Amygdala (tissue), 56 donors: ENCODE results near the gene KRT71.
A peak's percentile ranks its signal among the peaks of the same experiment; 100 is the strongest.
"Not testable (repeated sequence)": the region's sequence is repeated elsewhere in the genome, so short reads cannot be mapped to it uniquely, and the experiment has no call there.

Experiments
- DNase-seq, 56 donors: peaks; one replicate each; lab custom pipeline; 2025; lab: John Stamatoyannopoulos, UW

Gene KRT71

DNA sequence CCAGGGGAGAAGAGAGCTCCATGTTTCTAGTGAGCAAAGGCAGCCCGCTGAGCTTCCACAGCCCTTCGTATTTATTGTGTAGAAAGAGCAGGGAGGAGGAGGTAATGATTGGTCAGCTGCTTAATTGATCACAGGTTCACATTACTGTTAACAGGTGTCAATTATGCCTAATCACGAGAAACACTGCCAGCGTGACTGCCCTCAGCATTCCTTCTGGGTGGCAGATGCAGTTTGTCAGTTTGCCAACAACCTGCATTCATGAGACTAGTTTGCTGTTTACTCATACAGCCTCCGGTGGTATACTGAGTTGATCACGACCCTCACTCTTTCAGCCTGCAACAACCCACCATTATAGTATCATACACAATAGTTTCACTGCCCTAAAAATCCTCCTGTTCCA lies 52.4 kb downstream of the KRT71 start:
- not testable (repeated sequence) for DNase-seq

DNA sequence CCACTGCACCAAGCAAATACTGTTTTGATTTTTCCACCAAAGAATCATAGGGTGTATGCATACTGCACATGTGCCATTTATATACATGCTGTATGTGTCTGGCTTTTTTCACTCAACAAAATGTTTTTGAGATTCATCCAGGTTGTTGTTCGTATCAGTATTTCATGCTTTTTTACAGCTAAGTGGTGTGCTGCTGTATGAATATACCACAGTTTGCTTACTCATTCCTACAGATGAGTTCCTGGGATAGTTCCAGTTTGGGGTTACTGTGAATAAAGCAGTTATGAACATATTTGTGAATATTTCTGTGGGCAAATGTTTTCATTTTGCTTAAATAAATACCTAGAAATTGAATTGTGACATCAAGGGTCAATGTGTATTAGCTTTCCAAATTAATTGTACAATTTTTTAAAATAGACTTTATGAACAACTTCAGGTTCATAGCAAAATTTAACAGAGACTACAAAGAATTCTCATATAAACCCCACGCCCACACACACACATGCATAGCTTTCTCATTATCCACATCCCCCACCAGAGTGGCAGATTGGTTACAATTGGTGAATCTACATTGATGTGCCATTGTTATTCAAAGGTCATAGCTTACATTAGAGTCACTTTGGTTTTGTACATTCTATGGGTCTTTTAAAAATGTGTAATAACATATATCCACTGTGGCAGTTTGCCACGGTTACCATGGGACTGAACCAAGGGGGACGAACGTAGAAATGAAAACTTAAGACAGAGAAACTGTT lies 53.0 kb downstream of the KRT71 start:
- DNase-seq = no peak

DNA sequence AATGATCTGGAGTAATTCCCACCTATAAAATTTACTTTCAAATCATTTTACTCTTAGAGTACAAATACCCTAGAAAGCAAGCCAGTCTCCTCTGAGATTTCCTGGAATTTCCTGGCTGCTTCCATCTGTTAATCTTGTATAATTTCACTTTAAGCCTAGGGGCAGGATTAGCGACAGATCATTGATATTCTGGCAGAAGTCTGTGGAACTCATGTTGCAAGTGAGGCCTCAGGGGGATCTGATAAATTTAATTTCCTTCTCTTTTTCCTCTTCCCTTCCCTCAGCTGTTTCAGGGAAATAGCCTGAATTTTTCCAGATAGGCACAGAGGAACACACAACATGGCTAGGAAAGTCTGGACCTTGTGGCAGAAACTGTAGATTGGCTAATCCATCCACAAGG lies 54.0 kb downstream of the KRT71 start:
- DNase-seq = no peak

DNA sequence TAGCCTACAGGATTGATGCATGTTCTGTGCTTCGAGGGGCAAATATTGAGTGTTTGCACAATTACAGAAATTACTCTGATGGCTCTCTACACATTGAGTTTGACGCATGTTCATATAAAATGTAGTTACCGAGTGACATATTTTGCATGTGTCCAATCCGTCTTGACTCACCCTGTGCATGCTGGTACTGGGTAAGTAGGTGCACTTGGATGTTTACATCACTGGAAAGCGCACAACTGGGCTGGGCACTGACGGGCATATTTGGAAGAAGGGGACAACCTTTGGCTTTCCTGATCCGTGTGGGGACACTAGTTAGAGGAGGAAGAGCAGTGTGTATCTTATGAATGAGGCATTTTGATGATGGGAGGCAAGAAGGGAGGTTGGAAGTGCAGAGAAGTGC lies 55.0 kb downstream of the KRT71 start:
- no peak for DNase-seq

DNA sequence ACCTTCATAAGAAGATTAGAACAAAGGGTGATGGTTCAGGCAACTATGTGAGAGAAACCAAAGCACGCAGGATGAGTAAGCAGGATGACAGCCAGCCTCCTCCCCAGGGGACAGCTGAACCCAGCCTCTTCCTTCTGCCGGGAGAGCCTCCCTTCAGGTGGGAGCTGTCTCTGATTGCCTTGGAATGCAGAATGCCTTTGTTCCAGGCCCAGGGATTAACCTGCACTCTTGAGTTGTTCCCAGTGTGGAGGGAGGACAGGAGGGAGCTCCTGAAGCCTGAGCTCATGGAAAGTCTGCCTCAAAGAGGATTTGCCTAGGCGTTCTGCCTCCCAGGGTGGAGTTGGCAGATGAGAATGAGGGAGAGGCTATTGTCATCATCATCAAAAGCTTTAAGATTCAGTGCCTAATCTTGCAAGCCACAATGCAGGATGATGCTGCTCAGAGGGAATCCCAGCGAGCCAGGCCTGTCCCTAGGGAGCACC lies 56.3 kb downstream of the KRT71 start:
- no peak for DNase-seq

DNA sequence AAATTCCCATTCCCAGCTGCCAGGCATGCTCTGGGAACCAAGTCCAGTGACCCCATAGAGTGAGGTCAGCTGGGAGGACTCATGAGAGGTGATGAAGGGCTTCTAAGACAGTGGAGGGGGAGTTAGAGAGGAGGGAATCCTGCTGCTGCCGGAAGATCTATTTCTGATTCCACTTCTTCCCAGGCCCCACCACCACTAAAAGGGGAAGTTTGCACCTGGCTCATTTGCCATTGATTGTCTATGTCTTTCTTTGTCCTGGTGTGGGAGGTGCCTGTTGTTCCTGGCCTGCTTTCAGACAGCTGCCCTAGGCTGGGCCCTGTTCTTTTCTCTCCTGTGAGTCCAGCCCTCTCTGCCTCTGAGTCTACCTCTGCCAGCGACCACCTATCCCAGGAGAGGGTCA lies 56.9 kb downstream of the KRT71 start:
- DNase-seq = no peak

DNA sequence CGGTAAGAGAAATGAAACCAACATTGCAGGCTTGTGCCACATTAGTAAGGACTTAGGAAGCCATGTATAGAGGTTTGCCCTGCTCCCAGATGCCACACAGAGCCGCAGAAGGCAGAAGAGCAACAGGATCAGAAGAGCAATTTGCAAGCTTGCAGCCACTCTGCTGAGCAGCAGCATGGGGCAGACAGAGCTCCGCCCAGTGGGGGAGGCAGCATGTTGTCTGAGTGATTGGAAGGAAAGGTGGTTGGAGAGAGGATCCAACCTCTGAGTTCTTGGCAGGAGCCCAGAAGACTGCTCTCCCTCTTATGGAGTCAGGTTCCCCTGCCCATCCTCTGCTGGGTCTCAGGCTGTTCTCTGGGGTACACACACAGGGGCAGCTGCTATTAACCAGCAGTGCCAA lies 57.6 kb downstream of the KRT71 start:
- peak in 2 of 56 donors; percentile 6 to 12 for DNase-seq

DNA sequence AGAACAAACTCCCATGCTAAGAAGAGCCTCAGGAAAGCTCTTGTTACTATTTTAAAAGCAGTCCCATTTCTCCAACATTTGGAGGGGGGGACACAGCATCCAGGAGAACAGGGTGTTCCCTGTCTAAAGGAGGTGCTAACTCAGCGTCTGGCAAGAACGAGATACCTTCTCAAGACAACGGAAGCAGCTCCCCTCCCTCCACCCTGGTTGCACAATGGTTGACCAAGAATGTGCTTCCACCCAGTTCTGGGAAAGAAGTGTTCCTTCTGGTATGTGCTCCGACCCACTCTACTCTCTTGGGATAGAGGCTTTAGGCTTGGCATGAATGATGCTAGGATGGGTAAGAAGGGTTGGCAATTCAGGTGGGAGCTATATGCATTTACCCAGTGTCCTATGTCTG lies 58.4 kb downstream of the KRT71 start:
- no peak for DNase-seq

DNA sequence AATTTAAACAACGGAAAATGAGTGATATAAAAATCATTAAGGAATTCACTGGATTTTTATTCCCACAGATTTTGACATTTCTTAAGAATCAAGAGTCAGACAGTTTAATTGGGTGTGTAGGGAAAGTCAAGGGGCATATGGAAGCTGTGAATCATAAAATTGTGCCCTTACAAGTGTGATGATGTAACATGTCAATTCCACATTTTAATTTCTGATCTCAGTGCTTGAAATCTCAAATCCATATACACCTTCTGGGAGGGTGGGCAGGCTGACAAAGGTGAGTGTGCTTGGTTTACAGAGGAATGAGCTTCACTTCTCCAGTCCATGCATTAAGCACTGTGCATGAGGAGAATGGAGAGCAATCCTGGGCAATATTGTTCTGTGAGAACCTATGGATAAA lies 58.8 kb downstream of the KRT71 start:
- DNase-seq = no peak
